HUES6 (cell line): ENCODE data around the gene TUBAL3.
A peak's percentile ranks its signal among the peaks of the same experiment; 100 is the strongest.
"Not testable (repeated sequence)": the region's sequence is repeated elsewhere in the genome, so short reads cannot be mapped to it uniquely, and the experiment has no call there.

Experiments used
- H3K27ac ChIP-seq: 2 replicates; pipeline ENCODE4 v1.7.0; 2013; ENCODE audit warnings: low read depth, mild to moderate bottlenecking, low read length, inconsistent platforms
- H3K27me3 ChIP-seq: 2 replicates; pipeline ENCODE4 v1.6.1; 2013; ENCODE audit warnings: low read length; ENCODE audit not compliant: control insufficient read depth, insufficient read depth
- H3K36me3 ChIP-seq: 2 replicates; pipeline ENCODE4 v1.6.1; 2013; ENCODE audit warnings: low read length; ENCODE audit not compliant: control insufficient read depth, insufficient read depth
- H3K4me1 ChIP-seq: 2 replicates; pipeline ENCODE4 v1.6.1; 2013; ENCODE audit warnings: low read length; ENCODE audit not compliant: control insufficient read depth, insufficient read depth
- H3K4me3 ChIP-seq: 2 replicates; pipeline ENCODE4 v1.5.1; 2013; ENCODE audit warnings: low read depth, low read length
- H3K9ac ChIP-seq: one replicate; pipeline ENCODE4 v1.6.1; 2013; ENCODE audit warnings: mild to moderate bottlenecking, low read length
- H3K9me3 ChIP-seq: 2 replicates; pipeline ENCODE4 v1.6.1; 2013; ENCODE audit warnings: low read depth, low read length; ENCODE audit not compliant: control insufficient read depth, insufficient read depth

Gene TUBAL3

GRCh38 chr10:5419466-5420094 is 15.0 kb upstream of the TUBAL3 start:
- no peaks in the 10 kb centered on the region; the same call in 1 of the 2 replicates for H3K36me3 ChIP-seq
- no peaks in the 10 kb centered on the region for H3K27me3 ChIP-seq
- H3K4me1 ChIP-seq: peaks cover 17% of the 10 kb centered on the region; the same call in 1 of the 2 replicates

GRCh38 chr10:5418584-5418983 is 14.0 kb upstream of the TUBAL3 start:
- peaks cover 17% of the 10 kb centered on the region; the same call in 1 of the 2 replicates for H3K9me3 ChIP-seq
- no peak overlapping the region for H3K4me3 ChIP-seq
- H3K27me3 ChIP-seq: no peaks in the 10 kb centered on the region
- peaks cover 14% of the 10 kb centered on the region; the same call in 1 of the 2 replicates for H3K4me1 ChIP-seq
- no peak overlapping the region for H3K27ac ChIP-seq
- no peak overlapping the region for H3K9ac ChIP-seq
- H3K36me3 ChIP-seq: no peaks in the 10 kb centered on the region; the same call in 1 of the 2 replicates

More at GRCh38 chr10:5419466-5420094, 15.0 kb upstream of the TUBAL3 start:
- no peak overlapping the region for H3K27ac ChIP-seq
- no peak overlapping the region for H3K4me3 ChIP-seq
- H3K9me3 ChIP-seq: peaks cover 17% of the 10 kb centered on the region; the same call in 1 of the 2 replicates
- H3K9ac ChIP-seq: no peak overlapping the region

- Histone ChIP-seq H3K4me1 (peaks cover 17% of the 10 kb centered on the region), H3K4me3 (peak overlapping the region; percentile 14; the same call in 1 of the 2 replicates), H3K9ac (no peak overlapping the region), H3K27me3 (no peaks in the 10 kb centered on the region), H3K27ac (no peak overlapping the region), H3K36me3 (no peaks in the 10 kb centered on the region; the same call in 1 of the 2 replicates), H3K9me3 (peaks cover 17% of the 10 kb centered on the region; the same call in 1 of the 2 replicates)
Observed at GRCh38 chr10:5416981-5417380, 12.4 kb upstream of the TUBAL3 start.

GRCh38 chr10:5413012-5413938 is 8.6 kb upstream of the TUBAL3 start:
- Histone ChIP-seq H3K9ac (peak overlapping the region; percentile 47), H3K27me3 (no peaks in the 10 kb centered on the region), H3K27ac (no peak overlapping the region), H3K4me3 (peak overlapping the region; percentile 72), H3K36me3 (no peaks in the 10 kb centered on the region), H3K9me3 (peaks cover 5% of the 10 kb centered on the region; the same call in 1 of the 2 replicates), H3K4me1 (peaks cover 18% of the 10 kb centered on the region)

- Histone ChIP-seq H3K36me3 (no peaks in the 10 kb centered on the region), H3K27ac (peak within 1 kb of the TSS; percentile 70; the same call in 1 of the 2 replicates), H3K27me3 (no peaks in the 10 kb centered on the region), H3K4me3 (peak within 1 kb of the TSS; percentile 72), H3K9me3 (peaks cover 2% of the 10 kb centered on the region; the same call in 1 of the 2 replicates), H3K9ac (peak within 1 kb of the TSS; percentile 83), H3K4me1 (peaks cover 18% of the 10 kb centered on the region)
Observed at GRCh38 chr10:5412277-5412941, 7.8 kb upstream of the TUBAL3 start, which contains the start of gene NET1. TSS of gene NET1 (plus strand) at chr10:5412557. CDS start at chr10:5412693, 136 bp downstream.

GRCh38 chr10:5411941-5412276 is 7.3 kb upstream of the TUBAL3 start:
- H3K4me1 ChIP-seq: peaks cover 14% of the 10 kb centered on the region
- no peaks in the 10 kb centered on the region for H3K36me3 ChIP-seq
- H3K9ac ChIP-seq: peak overlapping the region; percentile 17
- H3K4me3 ChIP-seq: peak overlapping the region; percentile 72
- H3K27me3 ChIP-seq: no peaks in the 10 kb centered on the region
- H3K27ac ChIP-seq: no peak overlapping the region
- H3K9me3 ChIP-seq: peaks cover 5% of the 10 kb centered on the region

GRCh38 chr10:5410787-5411186 is 6.2 kb upstream of the TUBAL3 start:
- H3K36me3 ChIP-seq, H3K4me1 ChIP-seq, H3K4me3 ChIP-seq, H3K9ac ChIP-seq, H3K27me3 ChIP-seq, H3K27ac ChIP-seq, H3K9me3 ChIP-seq: not testable (repeated sequence)

GRCh38 chr10:5406918-5407317 is 2.3 kb upstream of the TUBAL3 start:
- Histone ChIP-seq H3K9ac (no peak overlapping the region), H3K4me1 (peaks cover under 1% of the 10 kb centered on the region), H3K9me3 (peaks cover 7% of the 10 kb centered on the region)

GRCh38 chr10:5402798-5403197 is 1.8 kb downstream of the TUBAL3 start:
- Histone ChIP-seq H3K27me3 (no peaks in the 10 kb centered on the region), H3K4me1 (no peaks in the 10 kb centered on the region), H3K4me3 (no peak overlapping the region), H3K27ac (no peak overlapping the region), H3K9me3 (peaks cover 7% of the 10 kb centered on the region), H3K36me3 (no peaks in the 10 kb centered on the region), H3K9ac (no peak overlapping the region)

More at GRCh38 chr10:5406918-5407317, 2.3 kb upstream of the TUBAL3 start:
- no peaks in the 10 kb centered on the region for H3K36me3 ChIP-seq
- H3K27ac ChIP-seq: no peak overlapping the region
- no peak overlapping the region for H3K4me3 ChIP-seq
- no peaks in the 10 kb centered on the region for H3K27me3 ChIP-seq

GRCh38 chr10:5400468-5401240 is 4.0 kb downstream of the TUBAL3 start:
- H3K36me3 ChIP-seq: no peaks in the 10 kb centered on the region
- H3K9me3 ChIP-seq: no peaks in the 10 kb centered on the region
- H3K4me1 ChIP-seq: no peaks in the 10 kb centered on the region
- no peak overlapping the region for H3K27ac ChIP-seq
- H3K9ac ChIP-seq: no peak overlapping the region
- no peaks in the 10 kb centered on the region for H3K27me3 ChIP-seq
- no peak overlapping the region for H3K4me3 ChIP-seq
